MM.1S (cell line): ENCODE data around the gene RAB11FIP4.

Experiments
- EZH2 ChIP-seq: fragments of 300-600 bp; sonication (generic); optimal IDR thresholded peaks from 2 replicates; pipeline ENCODE3; 2017; ENCODE audit warnings: low read depth, mild to moderate bottlenecking, antibody characterized with exemption, low read length, mixed read lengths
- EZH2phosphoT487 ChIP-seq: fragments of 300-600 bp; sonication (generic); IDR thresholded peaks from 2 replicates; pipeline ENCODE4 v1.6.1; 2018; ENCODE audit warnings: antibody characterized with exemption, low read length
- TF ChIP-seq, protein P1 (sequence below): fragments of 300-600 bp; sonication (generic); IDR thresholded peaks from 2 replicates; pipeline ENCODE4 v1.5.1; 2016; ENCODE audit warnings: antibody characterized with exemption, low read length, mixed read lengths

DNA sequence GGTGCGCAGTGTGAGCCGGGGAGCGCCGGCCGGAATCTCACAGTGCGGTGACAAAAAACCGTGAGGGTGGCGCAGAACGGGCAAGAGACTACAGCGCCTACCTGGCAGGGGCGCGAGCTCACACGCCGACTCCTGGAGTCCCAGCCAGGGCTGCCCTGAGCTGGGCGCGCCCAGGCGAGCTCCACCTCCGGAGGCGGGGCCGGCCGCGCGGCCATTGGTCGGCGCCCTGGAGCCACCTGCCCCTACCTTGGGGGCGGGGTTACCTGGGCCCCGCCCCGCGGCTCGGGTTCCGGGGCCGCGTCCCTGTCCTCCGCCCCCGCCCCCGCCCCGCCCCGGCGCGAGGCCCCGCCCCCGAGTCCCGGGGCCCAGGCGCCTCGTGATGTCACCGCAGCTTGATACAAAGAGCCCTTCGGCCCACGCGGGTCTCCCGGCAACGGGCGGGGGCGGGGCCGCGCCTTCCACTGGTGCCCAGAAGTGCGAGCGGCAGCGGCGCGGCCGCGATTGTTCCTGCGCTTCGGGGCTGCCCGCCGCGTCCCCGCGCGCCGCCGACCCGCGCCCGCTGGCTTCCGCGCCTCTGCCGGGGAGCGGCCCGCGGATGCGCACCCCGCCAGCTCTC lies 96.3 kb downstream of the RAB11FIP4 start:
- no peak for TF ChIP-seq EZH2phosphoT487
- TF ChIP-seq, protein P1, sequence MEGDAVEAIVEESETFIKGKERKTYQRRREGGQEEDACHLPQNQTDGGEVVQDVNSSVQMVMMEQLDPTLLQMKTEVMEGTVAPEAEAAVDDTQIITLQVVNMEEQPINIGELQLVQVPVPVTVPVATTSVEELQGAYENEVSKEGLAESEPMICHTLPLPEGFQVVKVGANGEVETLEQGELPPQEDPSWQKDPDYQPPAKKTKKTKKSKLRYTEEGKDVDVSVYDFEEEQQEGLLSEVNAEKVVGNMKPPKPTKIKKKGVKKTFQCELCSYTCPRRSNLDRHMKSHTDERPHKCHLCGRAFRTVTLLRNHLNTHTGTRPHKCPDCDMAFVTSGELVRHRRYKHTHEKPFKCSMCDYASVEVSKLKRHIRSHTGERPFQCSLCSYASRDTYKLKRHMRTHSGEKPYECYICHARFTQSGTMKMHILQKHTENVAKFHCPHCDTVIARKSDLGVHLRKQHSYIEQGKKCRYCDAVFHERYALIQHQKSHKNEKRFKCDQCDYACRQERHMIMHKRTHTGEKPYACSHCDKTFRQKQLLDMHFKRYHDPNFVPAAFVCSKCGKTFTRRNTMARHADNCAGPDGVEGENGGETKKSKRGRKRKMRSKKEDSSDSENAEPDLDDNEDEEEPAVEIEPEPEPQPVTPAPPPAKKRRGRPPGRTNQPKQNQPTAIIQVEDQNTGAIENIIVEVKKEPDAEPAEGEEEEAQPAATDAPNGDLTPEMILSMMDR, result no peak
- no peak for TF ChIP-seq EZH2
